Activated B cell treated with CpG ODN at 0.5 μM for 24 hours (primary cell): ENCODE results near the gene MGAT4B. TPM values are rescaled to one million over a fixed set of nuclear protein-coding genes. Genes with fewer than 3 reads are reported as not detected.

ENCODE experiments used
- ATAC-seq: fragments of 200-7000 bp; cut with Tn5 transposase; one replicate; pipeline ENCODE4 v1.10.0; 2021; ENCODE audit warnings: low read depth, mild to moderate bottlenecking, moderate library complexity
- CTCF ChIA-PET: fragments of 350-600 bp; sonication (Branson Sonifier 250); formaldehyde crosslinking; loops from one replicate; lab custom pipeline; 2021; ENCODE audit warnings: antibody characterized with exemption; lab: Charles Lee
- POLR2A ChIA-PET: fragments of 350-600 bp; sonication (Branson Sonifier 250); formaldehyde crosslinking; loops from one replicate; lab custom pipeline; 2021; ENCODE audit warnings: antibody characterized with exemption; lab: Charles Lee
- DNase-seq: peaks from one replicate; pipeline ENCODE4 v3.0.0; 2022
- H3K27ac Mint-ChIP-seq: one replicate; pipeline ENCODE4 v1.8.0; 2020; ENCODE audit warnings: mixed read lengths
- H3K27me3 Mint-ChIP-seq: one replicate; pipeline ENCODE4 v1.8.0; 2021; ENCODE audit warnings: mixed read lengths
- H3K36me3 Mint-ChIP-seq: one replicate; pipeline ENCODE4 v1.8.0; 2021; ENCODE audit warnings: low read depth, mixed read lengths
- H3K4me1 Mint-ChIP-seq: one replicate; pipeline ENCODE4 v1.8.0; 2021; ENCODE audit warnings: mixed read lengths
- H3K4me3 Mint-ChIP-seq: one replicate; pipeline ENCODE4 v1.8.0; 2020; ENCODE audit warnings: mild to moderate bottlenecking, mixed read lengths
- H3K9me3 Mint-ChIP-seq: one replicate; pipeline ENCODE4 v1.8.0; 2020; ENCODE audit warnings: mixed read lengths
- intact Hi-C: fragments of 100-400 bp; cut with micrococcal nuclease; formaldehyde crosslinking; loops from one replicate; pipeline ENCODE4 v1.15.1; 2024
- total RNA-seq: library from RNA; stranded (reverse); gene quantifications from 2 replicates; pipeline ENCODE4 v1.2.3, GENCODE V29; 2022
- TF ChIP-seq, protein P1 (sequence below): fragments of 200-600 bp; IDR thresholded peaks from one replicate; pipeline ENCODE4 v1.8.0; 2022; ENCODE audit warnings: antibody characterized with exemption, mild to moderate bottlenecking

MGAT4B gene
- total RNA-seq, 1 donor from 2014 or later, result 85.3 TPM

- CTCF ChIA-PET, result interaction anchor here (0.5 to 3.6 kb wide), 25 partner anchors 10 to 527 kb away, joined by 3 to 29 read pairs (median 4); partner anchors contain the start of genes SQSTM1 and TBC1D9B
- H3K27ac Mint-ChIP-seq, result no peak overlapping the region
- POLR2A ChIA-PET, result interaction anchor here (0.6 to 3.6 kb wide), 9 partner anchors 10 to 174 kb away, joined by 3 to 56 read pairs (median 5); partner anchors contain the start of genes MRNIP and SQSTM1
Observed at GRCh38 chr5:179801304-179802206, 5.1 kb downstream of the MGAT4B start.

GRCh38 chr5:179800696-179801201 is 5.9 kb downstream of the MGAT4B start:
- Mint-ChIP-seq H3K4me3 (no peak overlapping the region), H3K36me3 (peaks cover 27% of the 10 kb centered on the region), H3K27ac (no peak overlapping the region), H3K9me3 (no peaks in the 10 kb centered on the region), H3K4me1 (peaks cover 38% of the 10 kb centered on the region), H3K27me3 (no peaks in the 10 kb centered on the region)
- CTCF ChIA-PET, result interaction anchor here (0.7 to 2.7 kb wide), 3 partner anchors 9 to 170 kb away, joined by 3 to 17 read pairs (median 5); no protein-coding TSS in a partner anchor
- DNase-seq (no peak), ATAC-seq (no peak)
- TF ChIP-seq, protein P1, sequence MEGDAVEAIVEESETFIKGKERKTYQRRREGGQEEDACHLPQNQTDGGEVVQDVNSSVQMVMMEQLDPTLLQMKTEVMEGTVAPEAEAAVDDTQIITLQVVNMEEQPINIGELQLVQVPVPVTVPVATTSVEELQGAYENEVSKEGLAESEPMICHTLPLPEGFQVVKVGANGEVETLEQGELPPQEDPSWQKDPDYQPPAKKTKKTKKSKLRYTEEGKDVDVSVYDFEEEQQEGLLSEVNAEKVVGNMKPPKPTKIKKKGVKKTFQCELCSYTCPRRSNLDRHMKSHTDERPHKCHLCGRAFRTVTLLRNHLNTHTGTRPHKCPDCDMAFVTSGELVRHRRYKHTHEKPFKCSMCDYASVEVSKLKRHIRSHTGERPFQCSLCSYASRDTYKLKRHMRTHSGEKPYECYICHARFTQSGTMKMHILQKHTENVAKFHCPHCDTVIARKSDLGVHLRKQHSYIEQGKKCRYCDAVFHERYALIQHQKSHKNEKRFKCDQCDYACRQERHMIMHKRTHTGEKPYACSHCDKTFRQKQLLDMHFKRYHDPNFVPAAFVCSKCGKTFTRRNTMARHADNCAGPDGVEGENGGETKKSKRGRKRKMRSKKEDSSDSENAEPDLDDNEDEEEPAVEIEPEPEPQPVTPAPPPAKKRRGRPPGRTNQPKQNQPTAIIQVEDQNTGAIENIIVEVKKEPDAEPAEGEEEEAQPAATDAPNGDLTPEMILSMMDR, result no peak
- intact Hi-C loops, result no loop called here
- POLR2A ChIA-PET, result no interaction called here

More at GRCh38 chr5:179801304-179802206, 5.1 kb downstream of the MGAT4B start:
- H3K36me3 Mint-ChIP-seq, result peaks cover 27% of the 10 kb centered on the region
- DNase-seq (peak; percentile 80), ATAC-seq (peak; percentile 58)
- H3K4me1 Mint-ChIP-seq, result peaks cover 38% of the 10 kb centered on the region
- H3K9me3 Mint-ChIP-seq, result no peaks in the 10 kb centered on the region
- TF ChIP-seq, protein P1, result no peak
- intact Hi-C loops, result loop anchor here (1.0 to 2.0 kb wide), 6 partner anchors 20 to 289 kb away; partner anchors contain the start of genes MRNIP and TBC1D9B
- H3K27me3 Mint-ChIP-seq, result no peaks in the 10 kb centered on the region
- no peak overlapping the region for H3K4me3 Mint-ChIP-seq

DNA sequence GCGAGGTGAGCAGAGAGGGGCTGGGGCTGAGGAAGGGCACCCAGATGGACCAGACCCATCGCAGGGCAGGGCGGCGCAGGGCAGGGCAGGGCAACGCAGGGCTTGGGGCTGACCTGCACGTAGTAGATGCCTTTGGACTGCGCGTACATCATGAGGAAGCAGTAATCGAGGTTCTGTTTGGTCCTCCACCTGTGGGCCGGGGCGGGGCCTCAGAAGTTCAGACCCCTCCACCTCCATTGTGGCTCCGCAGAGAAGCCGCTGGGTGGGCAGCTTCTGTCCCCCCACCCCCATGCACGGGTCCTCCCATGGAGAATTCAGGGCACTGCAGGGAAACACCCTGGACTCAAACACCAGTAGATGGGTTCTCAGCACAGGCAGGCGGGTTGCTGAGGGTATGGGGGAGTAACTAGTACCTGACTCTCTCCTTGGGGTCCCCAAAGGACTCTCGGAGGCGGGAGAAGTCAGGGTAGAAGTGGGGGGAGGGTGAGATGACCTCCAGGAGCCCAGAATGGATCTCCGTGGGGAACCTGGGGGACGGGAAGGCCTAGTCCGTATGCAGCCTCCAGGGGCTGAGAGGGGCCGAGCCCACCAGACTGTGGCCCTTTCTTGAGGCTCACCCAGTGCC is 6.5 kb downstream of the MGAT4B start:
- H3K9me3 Mint-ChIP-seq, result no peaks in the 10 kb centered on the region
- DNase-seq (no peak), ATAC-seq (no peak)
- intact Hi-C loops, result no loop called here
- no peak overlapping the region for H3K4me3 Mint-ChIP-seq
- peaks cover 27% of the 10 kb centered on the region for H3K36me3 Mint-ChIP-seq
- ChIA-PET POLR2A (no interaction called here), CTCF (interaction anchor here (1.9 kb wide), 1 partner anchor 8 kb away, joined by 5 read pairs; no protein-coding TSS in a partner anchor)
- H3K27me3 Mint-ChIP-seq, result no peaks in the 10 kb centered on the region
- H3K27ac Mint-ChIP-seq, result no peak overlapping the region
- TF ChIP-seq, protein P1, result no peak
- H3K4me1 Mint-ChIP-seq, result peaks cover 35% of the 10 kb centered on the region

DNA sequence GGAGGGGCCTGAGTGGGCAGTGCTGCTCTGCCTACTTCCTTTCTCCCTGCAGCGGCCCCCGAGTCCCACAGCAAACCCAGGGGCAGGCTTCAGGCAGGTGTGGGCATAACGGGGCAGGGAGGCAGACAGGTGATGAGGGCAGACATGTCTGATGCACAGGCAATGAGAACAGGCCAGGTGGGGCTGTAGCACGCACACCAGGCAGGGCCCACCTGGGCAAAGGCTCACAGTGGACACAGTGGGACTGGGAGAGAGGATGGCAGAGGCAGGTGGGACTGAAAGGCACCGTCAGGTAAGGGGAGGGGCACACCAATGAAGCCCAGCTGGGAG is 7.1 kb downstream of the MGAT4B start:
- TF ChIP-seq, protein P1, result no peak
- POLR2A ChIA-PET, result no interaction called here
- CTCF ChIA-PET, result no interaction called here
- DNase-seq (no peak), ATAC-seq (no peak)
- Mint-ChIP-seq H3K36me3 (peaks cover 27% of the 10 kb centered on the region), H3K27me3 (no peaks in the 10 kb centered on the region), H3K4me3 (no peak overlapping the region), H3K9me3 (no peaks in the 10 kb centered on the region), H3K27ac (no peak overlapping the region), H3K4me1 (peaks cover 35% of the 10 kb centered on the region)
- intact Hi-C loops, result loop anchor here (5.0 to 10.0 kb wide), 3 partner anchors 122 to 273 kb away; partner anchors contain the start of genes HNRNPH1 and RNF130
